ENCODE measurements around the gene POMC. TPM values are rescaled to one million over a fixed set of nuclear protein-coding genes. Genes with fewer than 3 reads are reported as not detected.
"Not testable (repeated sequence)": the region's sequence is repeated elsewhere in the genome, so short reads cannot be mapped to it uniquely, and the experiment has no call there.

POMC gene
- total RNA-seq, 1 experiment from 2014 or later: not detected

- DNase-seq (ENCODE audit: low read depth): no peak
Measured at GRCh38 chr2:25132693-25133092, 35.7 kb downstream of the POMC start.

GRCh38 chr2:25132299-25132635, 36.1 kb downstream of the POMC start:
- DNase-seq (ENCODE audit: low read depth): no peak

- no peak for DNase-seq (ENCODE audit: low read depth)
Measured at GRCh38 chr2:25131567-25132298, 36.6 kb downstream of the POMC start.

- no peak for DNase-seq (ENCODE audit: low read depth)
Measured at GRCh38 chr2:25131253-25131566, 37.2 kb downstream of the POMC start.

GRCh38 chr2:25129901-25130520, 38.4 kb downstream of the POMC start:
- peak; percentile 7 for DNase-seq (ENCODE audit: low read depth)

- DNase-seq (ENCODE audit: low read depth): no peak
Measured at GRCh38 chr2:25127646-25128045, 40.7 kb downstream of the POMC start.

GRCh38 chr2:25127071-25127470, 41.3 kb downstream of the POMC start:
- DNase-seq (ENCODE audit: low read depth): not testable (repeated sequence)

- no peak for DNase-seq (ENCODE audit: low read depth)
Measured at GRCh38 chr2:25125976-25126375, 42.4 kb downstream of the POMC start.

- DNase-seq (ENCODE audit: low read depth): no peak
Measured at GRCh38 chr2:25125189-25125588, 43.2 kb downstream of the POMC start.

- DNase-seq (ENCODE audit: low read depth): no peak
Measured at GRCh38 chr2:25123682-25124081, 44.7 kb downstream of the POMC start.

- DNase-seq (ENCODE audit: low read depth): no peak
Measured at GRCh38 chr2:25122367-25122766, 46.0 kb downstream of the POMC start.

- DNase-seq (ENCODE audit: low read depth): no peak
Measured at GRCh38 chr2:25119263-25119662, 49.1 kb downstream of the POMC start.

- DNase-seq (ENCODE audit: low read depth): no peak
Measured at GRCh38 chr2:25116956-25117355, 51.4 kb downstream of the POMC start.

- DNase-seq (ENCODE audit: low read depth): peak; percentile 18
Measured at GRCh38 chr2:25115902-25116301, 52.5 kb downstream of the POMC start.

GRCh38 chr2:25115249-25115883, 53.0 kb downstream of the POMC start:
- DNase-seq (ENCODE audit: low read depth): no peak

GRCh38 chr2:25112113-25112512, 56.3 kb downstream of the POMC start:
- no peak for DNase-seq (ENCODE audit: low read depth)

Other genes with a start within 250 kb of the POMC start
- gene ADCY3, start 248.3 kb downstream of the POMC start, total RNA-seq (2014; rRNA removed; shearing (Covaris generic)): 18.1 and 22.0 TPM in 2 replicates
- 1.5 and 2.9 TPM in 2 replicates for gene DNAJC27, start 196.6 kb downstream of the POMC start, total RNA-seq (2014; rRNA removed; shearing (Covaris generic))
- gene EFR3B, start 126.5 kb downstream of the POMC start, total RNA-seq (2014; rRNA removed; shearing (Covaris generic)): 0.02 and 0.42 TPM in 2 replicates
- gene DNMT3A, start 173.3 kb upstream of the POMC start, total RNA-seq (2014; rRNA removed; shearing (Covaris generic)): 2.2 and 3.9 TPM in 2 replicates